ENCODE data around the gene KSR2.
"Not testable (repeated sequence)": the region's sequence is repeated elsewhere in the genome, so short reads cannot be mapped to it uniquely, and the experiment has no call there.

KSR2 gene

GRCh38 chr12:117967512-117967911, 1.3 kb downstream of the KSR2 start:
- DNase-seq: no peak

- DNase-seq: no peak
Measured at GRCh38 chr12:117967043-117967442, 1.7 kb downstream of the KSR2 start.

- no peak for DNase-seq
Measured at GRCh38 chr12:117966511-117966910, 2.3 kb downstream of the KSR2 start.

GRCh38 chr12:117963836-117964235, 5.0 kb downstream of the KSR2 start:
- DNase-seq: no peak

GRCh38 chr12:117936722-117937484, 31.9 kb downstream of the KSR2 start:
- no peak for DNase-seq

- DNase-seq: no peak
Measured at GRCh38 chr12:117933545-117933944, 35.2 kb downstream of the KSR2 start.

- DNase-seq: no peak
Measured at GRCh38 chr12:117926391-117926899, 42.3 kb downstream of the KSR2 start.

GRCh38 chr12:117921929-117922777, 46.6 kb downstream of the KSR2 start:
- no peak for DNase-seq

- no peak for DNase-seq
Measured at GRCh38 chr12:117919479-117919878, 49.3 kb downstream of the KSR2 start.

- no peak for DNase-seq
Measured at GRCh38 chr12:117914686-117915085, 54.1 kb downstream of the KSR2 start.

GRCh38 chr12:117912756-117913155, 56.0 kb downstream of the KSR2 start:
- no peak for DNase-seq

GRCh38 chr12:117908411-117908810, 60.4 kb downstream of the KSR2 start:
- DNase-seq: no peak

GRCh38 chr12:117907108-117907689, 61.6 kb downstream of the KSR2 start:
- no peak for DNase-seq

GRCh38 chr12:117904051-117904450, 64.7 kb downstream of the KSR2 start:
- no peak for DNase-seq

- DNase-seq: no peak
Measured at GRCh38 chr12:117903110-117903840, 65.5 kb downstream of the KSR2 start.

- DNase-seq: no peak
Measured at GRCh38 chr12:117901631-117902030, 67.2 kb downstream of the KSR2 start.

- no peak for DNase-seq
Measured at GRCh38 chr12:117900561-117900960, 68.2 kb downstream of the KSR2 start.

- DNase-seq: no peak
Measured at GRCh38 chr12:117897372-117898161, 71.2 kb downstream of the KSR2 start.

- no peak for DNase-seq
Measured at GRCh38 chr12:117896009-117896408, 72.8 kb downstream of the KSR2 start.

GRCh38 chr12:117892441-117892840, 76.3 kb downstream of the KSR2 start:
- no peak for DNase-seq

GRCh38 chr12:117891265-117891664, 77.5 kb downstream of the KSR2 start:
- DNase-seq: not testable (repeated sequence)

GRCh38 chr12:117890644-117891043, 78.1 kb downstream of the KSR2 start:
- DNase-seq: no peak

Data from right hindlimb (tissue), 1 donor.